ENCODE data around the gene NOL7. TPM values are rescaled to one million over a fixed set of nuclear protein-coding genes. Genes with fewer than 3 reads are reported as not detected.

The NOL7 gene
- total and polyA plus RNA-seq, 3 donors from 2014 or later, result 74.4 to 92.9 (median 87.6) TPM

- intact Hi-C loops (cut with DNase I; ENCODE audit: low total_unique reads), result no loop called here
- H3K27me3 ChIP-seq, result no peaks in the 10 kb centered on the region
- H3K4me1 ChIP-seq, result peaks cover 9% of the 10 kb centered on the region
- no peaks in the 10 kb centered on the region for H3K36me3 ChIP-seq (ENCODE audit: low read depth, missing control alignments)
- 60 to 62% methylated on average over 7 of the region's 7 CpGs for WGBS, 2 donors
- no peak for TF ChIP-seq POLR2A (IDR thresholded peaks at IDR 0.05)
- TF ChIP-seq CTCF (IDR thresholded peaks at IDR 0.05), result no peak
- no peak overlapping the region for H3K27ac ChIP-seq
- no peak for DNase-seq
- H3K9me3 ChIP-seq, result no peaks in the 10 kb centered on the region
- no peak overlapping the region for H3K4me3 ChIP-seq
Measured at GRCh38 chr6:13572240-13572639, 42.9 kb upstream of the NOL7 start.

GRCh38 chr6:13572951-13573654 lies 42.0 kb upstream of the NOL7 start:
- no peak for DNase-seq
- H3K36me3 ChIP-seq (ENCODE audit: low read depth, missing control alignments), result no peaks in the 10 kb centered on the region
- H3K27ac ChIP-seq, result peak overlapping the region; percentile 92 to 95
- peaks cover 9% of the 10 kb centered on the region for H3K4me1 ChIP-seq
- no peaks in the 10 kb centered on the region for H3K27me3 ChIP-seq
- no peak for TF ChIP-seq POLR2A (IDR thresholded peaks at IDR 0.05)
- no peak for TF ChIP-seq CTCF (IDR thresholded peaks at IDR 0.05)
- 53 to 67% methylated on average over 16 of the region's 16 CpGs for WGBS, 2 donors
- intact Hi-C loops (cut with DNase I; ENCODE audit: low total_unique reads), result no loop called here
- H3K9me3 ChIP-seq, result no peaks in the 10 kb centered on the region
- H3K4me3 ChIP-seq, result peak overlapping the region in 1 of 2 donors; percentile 85

DNA sequence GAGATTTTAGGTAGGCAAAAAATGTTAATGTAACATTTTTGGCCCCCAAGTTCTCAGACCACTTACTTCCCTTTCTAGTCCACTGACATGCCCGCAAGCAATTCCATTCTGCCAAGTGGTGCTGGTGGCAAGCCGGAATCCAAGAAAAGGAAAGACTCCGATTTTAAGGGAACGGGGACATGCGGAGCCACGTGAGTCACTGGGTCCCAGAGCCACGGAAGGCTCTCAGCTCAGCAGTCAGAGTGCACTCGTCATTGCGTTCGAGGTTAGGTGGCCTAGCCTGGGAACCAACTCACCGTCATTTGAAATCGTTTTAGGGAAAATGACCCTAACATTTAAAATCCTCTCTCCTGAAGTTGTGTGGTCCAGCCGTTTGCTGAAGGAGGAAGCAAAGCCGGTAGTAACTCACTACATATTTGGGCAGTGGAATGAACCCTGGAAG lies 41.4 kb upstream of the NOL7 start:
- Histone ChIP-seq H3K4me1 (peaks cover 9% of the 10 kb centered on the region), H3K4me3 (peak overlapping the region; percentile 82 to 85), H3K27me3 (no peaks in the 10 kb centered on the region), H3K36me3 (ENCODE audit: low read depth, missing control alignments) (no peaks in the 10 kb centered on the region), H3K9me3 (no peaks in the 10 kb centered on the region), H3K27ac (peak overlapping the region; percentile 92 to 95)
- 3 to 4% methylated on average over 11 to 14 of the region's 14 CpGs for WGBS, 2 donors
- peak; percentile 40 for DNase-seq
- intact Hi-C loops (cut with DNase I; ENCODE audit: low total_unique reads), result no loop called here
- TF ChIP-seq CTCF (IDR thresholded peaks at IDR 0.05), result no peak
- no peak for TF ChIP-seq POLR2A (IDR thresholded peaks at IDR 0.05)

DNA sequence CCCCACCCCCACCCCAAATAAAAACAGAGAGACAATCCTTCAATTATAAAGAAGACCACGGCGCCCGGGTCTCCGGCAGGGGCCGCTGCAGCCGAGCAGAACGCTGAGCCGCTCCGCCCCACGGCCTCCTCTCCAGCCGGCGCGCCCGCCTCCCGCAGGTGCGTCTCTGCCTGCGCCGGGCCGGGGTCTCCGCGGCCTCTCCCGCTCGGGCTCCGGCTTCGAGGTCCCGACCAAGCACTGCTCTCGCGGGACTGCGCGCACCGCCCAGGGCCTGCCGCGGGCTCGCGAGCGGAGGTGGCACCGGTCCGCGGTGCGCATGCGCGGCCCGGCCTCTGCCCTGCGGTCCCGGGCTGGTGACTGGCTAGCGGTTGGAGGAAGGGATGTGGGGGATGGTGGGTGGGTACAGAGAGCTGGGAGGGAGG lies 41.0 kb upstream of the NOL7 start:
- WGBS, 2 donors, result 0% methylated on average over 12 to 46 of the region's 46 CpGs
- no peaks in the 10 kb centered on the region for H3K36me3 ChIP-seq (ENCODE audit: low read depth, missing control alignments)
- DNase-seq, result peak; percentile 94
- peaks cover 9% of the 10 kb centered on the region for H3K4me1 ChIP-seq
- intact Hi-C loops (cut with DNase I; ENCODE audit: low total_unique reads), result no loop called here
- H3K27me3 ChIP-seq, result no peaks in the 10 kb centered on the region
- peak; percentile 52 to 71 (median 61) for TF ChIP-seq CTCF (IDR thresholded peaks at IDR 0.05)
- TF ChIP-seq POLR2A (IDR thresholded peaks at IDR 0.05), result peak; percentile 15
- no peaks in the 10 kb centered on the region for H3K9me3 ChIP-seq
- H3K4me3 ChIP-seq, result peak overlapping the region; percentile 82 to 85
- peak overlapping the region; percentile 92 to 95 for H3K27ac ChIP-seq
